Stimulated activated naive CD4-positive, alpha-beta T cell treated with Interleukin-2 at 50 U/mL for 16 hours (primary cell): ENCODE measurements around the gene COL15A1.

Experiments
- DNase-seq: peaks from one replicate; lab custom pipeline; 2025; lab: John Stamatoyannopoulos, UW

COL15A1 gene

GRCh38 chr9:99108131-99108530 is 164.4 kb downstream of the COL15A1 start:
- no peak for DNase-seq

GRCh38 chr9:99109522-99109921 is 165.8 kb downstream of the COL15A1 start:
- DNase-seq, result no peak

GRCh38 chr9:99112750-99113413 is 169.2 kb downstream of the COL15A1 start:
- DNase-seq, result no peak

GRCh38 chr9:99113414-99114048 is 169.8 kb downstream of the COL15A1 start:
- DNase-seq, result no peak

DNA sequence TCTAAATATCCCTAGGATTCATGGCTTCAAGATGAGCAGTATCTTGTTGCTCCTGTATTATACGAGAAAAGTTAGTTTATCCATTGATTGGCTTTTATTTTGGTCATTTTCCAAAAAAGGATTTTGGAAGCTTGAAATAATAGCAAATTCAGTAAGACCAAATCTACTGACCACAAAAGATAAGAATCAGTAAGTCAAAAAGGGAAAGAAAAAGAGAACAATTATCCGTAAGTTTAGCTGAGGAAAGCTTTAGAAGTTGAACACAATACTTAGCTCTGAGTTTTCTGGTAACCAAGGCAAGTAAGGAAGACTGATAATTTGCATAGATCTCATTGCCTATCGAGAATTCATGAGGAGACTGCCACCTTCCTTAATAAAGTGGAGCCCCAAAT is 170.3 kb downstream of the COL15A1 start:
- DNase-seq, result no peak

DNA sequence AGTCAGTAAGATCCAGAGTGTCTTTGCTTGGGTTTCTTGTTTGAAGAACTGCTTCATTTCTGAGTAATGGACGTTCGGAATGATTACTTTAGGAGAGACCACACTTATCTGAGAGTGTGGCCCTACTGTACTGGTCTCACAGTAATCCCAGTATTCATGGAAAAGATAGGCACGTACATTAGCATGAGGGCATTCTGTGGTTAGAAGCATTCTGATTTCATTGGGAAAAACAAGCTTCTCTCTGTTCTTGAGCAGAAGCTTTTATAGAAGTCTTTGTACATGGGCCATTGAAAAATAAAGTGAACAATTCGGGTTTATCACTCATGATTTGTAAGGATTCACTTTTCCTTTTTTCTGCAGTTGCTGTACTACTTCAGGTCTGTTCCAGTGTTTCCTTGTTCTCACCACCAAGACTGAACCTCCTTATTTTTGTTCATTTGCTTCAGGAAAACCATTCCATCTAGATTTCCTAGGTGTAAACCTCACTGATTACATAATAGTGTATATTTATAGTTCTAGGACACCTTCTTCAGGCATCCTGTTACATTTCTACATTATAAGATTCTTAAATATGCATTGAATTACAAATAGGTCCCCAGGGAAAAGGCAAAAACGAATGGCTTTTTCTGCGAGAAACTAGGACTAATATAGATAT is 171.3 kb downstream of the COL15A1 start:
- DNase-seq, result no peak

DNA sequence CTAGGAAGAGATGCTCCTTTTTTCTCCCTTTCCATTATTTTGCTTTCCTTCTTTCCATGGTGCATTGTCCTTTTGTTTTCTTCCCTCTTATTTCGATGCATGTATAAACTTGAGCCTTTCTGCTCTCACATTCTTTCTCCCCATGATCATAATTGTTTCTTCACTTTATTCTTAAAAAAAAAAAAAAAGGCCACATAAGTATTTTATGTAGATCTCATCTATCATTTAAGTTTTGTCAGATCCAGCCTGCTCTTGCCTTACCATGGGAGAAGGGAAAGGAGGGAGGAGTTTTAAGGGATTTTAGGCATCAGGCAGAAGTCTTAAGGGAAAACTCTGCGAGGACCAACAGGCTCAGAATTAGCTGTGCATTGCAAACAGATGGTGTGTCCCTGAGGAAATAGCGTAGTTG is 172.3 kb downstream of the COL15A1 start:
- DNase-seq, result no peak

DNA sequence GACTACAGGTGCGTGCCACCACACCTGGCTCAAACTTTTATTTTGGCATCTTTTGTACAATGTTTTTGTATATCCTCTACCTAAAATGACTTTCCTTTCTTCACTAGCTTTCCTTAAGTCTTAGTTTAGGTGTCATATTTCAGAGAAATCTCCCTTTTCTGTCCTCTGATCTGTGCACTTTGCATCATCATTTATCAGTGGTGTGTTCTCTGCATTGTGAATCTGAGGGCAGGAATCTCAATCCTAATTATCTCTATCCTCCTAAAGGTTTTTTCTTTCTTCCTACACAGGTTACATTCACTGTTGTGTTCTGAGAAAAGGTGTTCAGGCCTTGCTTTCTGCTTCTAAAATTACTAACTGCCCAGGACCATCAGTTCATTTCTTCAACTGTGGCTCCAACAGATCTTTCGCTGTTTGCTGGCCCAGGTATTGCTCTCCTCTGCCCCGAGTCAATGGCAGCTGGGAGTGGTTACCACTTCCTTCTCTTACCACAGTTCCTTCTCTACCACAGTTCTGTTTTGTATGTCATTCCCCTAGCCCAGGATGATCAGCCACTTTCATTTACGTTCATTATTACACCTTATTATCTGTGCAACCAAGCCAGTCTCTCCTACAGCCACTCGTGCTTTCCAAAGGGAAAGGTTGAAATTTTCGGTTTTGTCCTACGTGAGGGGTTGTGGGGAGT is 175.2 kb downstream of the COL15A1 start:
- DNase-seq, result peak; percentile 28

DNA sequence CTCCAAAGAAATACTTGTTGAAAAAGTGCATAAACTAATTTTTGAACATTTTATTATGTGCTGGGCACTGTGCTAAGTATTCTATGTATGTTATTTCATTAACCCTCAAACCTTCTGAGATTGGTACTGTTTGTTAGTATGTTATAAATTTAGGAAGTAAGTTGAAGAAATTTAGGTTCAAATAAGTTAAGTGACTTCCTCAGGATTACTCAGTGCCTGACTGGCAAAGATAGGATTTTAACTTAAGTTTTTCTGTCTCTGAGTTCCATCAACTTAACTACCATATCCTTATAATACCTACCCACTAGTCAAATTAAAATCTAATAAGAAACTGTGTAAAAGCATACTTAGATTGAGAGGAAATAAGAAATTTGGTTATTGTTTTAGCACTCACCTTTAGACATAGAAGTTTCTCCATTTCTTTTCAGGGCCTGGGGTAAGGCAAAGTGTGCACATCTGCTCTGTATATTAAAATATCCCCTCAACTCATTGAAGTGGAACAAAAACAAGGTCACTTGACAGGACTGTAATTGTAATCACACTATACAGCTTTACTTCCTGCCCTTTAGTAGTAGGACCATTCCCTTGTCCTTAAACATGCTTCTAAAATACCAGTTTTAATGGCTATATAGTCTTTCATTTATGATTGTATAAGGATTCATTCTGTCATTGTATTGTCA is 176.4 kb downstream of the COL15A1 start:
- DNase-seq, result no peak
